Right ventricle myocardium superior (tissue), 1 donor: ENCODE data around the gene MYO15A. TPM values are rescaled to one million over a fixed set of nuclear protein-coding genes. Genes with fewer than 3 reads are reported as not detected.
"Not testable (repeated sequence)": the region's sequence is repeated elsewhere in the genome, so short reads cannot be mapped to it uniquely, and the experiment has no call there.

Experiments
- ATAC-seq: fragments of 200-7000 bp; cut with Tn5 transposase; one replicate; pipeline ENCODE4 v1.9.1; 2020; ENCODE audit warnings: mild to moderate bottlenecking; ENCODE audit not compliant: poor library complexity
- DNase-seq: peaks from one replicate; pipeline ENCODE4 v3.0.0-alpha.2; 2020
- intact Hi-C: fragments of 100-400 bp; cut with DNase I; formaldehyde crosslinking; loops from one replicate; pipeline ENCODE4 v1.11.2; 2022
- total RNA-seq: library from RNA; stranded (reverse); fragmentation: NEBNext Ultra II Directional; extraction: Animal tissue kit (Norgen Biotek cat#: 25700); gene quantifications from one replicate; pipeline ENCODE4 v1.2.1, GENCODE V29; 2021
- donor health status: DM: no; HTN: yes; CAD: no; lungs with severe emphysema.

Gene MYO15A
- total RNA-seq, 1 donor from 2014 or later: 0.11 TPM

GRCh38 chr17:18194804-18195203, 86.2 kb downstream of the MYO15A start:
- no peak for ATAC-seq
- intact Hi-C loops: loop anchor here (10.0 kb wide), 1 partner anchor 50 kb away; no protein-coding TSS in a partner anchor

GRCh38 chr17:18195246-18195645, 86.7 kb downstream of the MYO15A start:
- no peak for DNase-seq
- intact Hi-C loops: loop anchor here (10.0 kb wide), 1 partner anchor 50 kb away; no protein-coding TSS in a partner anchor
- ATAC-seq: no peak

More at GRCh38 chr17:18194804-18195203, 86.2 kb downstream of the MYO15A start:
- no peak for DNase-seq

- ATAC-seq (no peak), DNase-seq (no peak)
- intact Hi-C loops: loop anchor here (10.0 kb wide), 1 partner anchor 53 kb away; no protein-coding TSS in a partner anchor
Measured at GRCh38 chr17:18197535-18198194, 89.1 kb downstream of the MYO15A start.

GRCh38 chr17:18198530-18198929, 90.0 kb downstream of the MYO15A start:
- ATAC-seq (peak; percentile 36), DNase-seq (peak; percentile 48)

GRCh38 chr17:18201108-18201507, 92.6 kb downstream of the MYO15A start:
- intact Hi-C loops: no loop called here
- DNase-seq: no peak
- peak; percentile 47 for ATAC-seq

More at GRCh38 chr17:18198530-18198929, 90.0 kb downstream of the MYO15A start:
- intact Hi-C loops: loop anchor here (10.0 kb wide), 1 partner anchor 54 kb away; no protein-coding TSS in a partner anchor

GRCh38 chr17:18203308-18203707, 94.8 kb downstream of the MYO15A start:
- no peak for ATAC-seq
- intact Hi-C loops: no loop called here

DNA sequence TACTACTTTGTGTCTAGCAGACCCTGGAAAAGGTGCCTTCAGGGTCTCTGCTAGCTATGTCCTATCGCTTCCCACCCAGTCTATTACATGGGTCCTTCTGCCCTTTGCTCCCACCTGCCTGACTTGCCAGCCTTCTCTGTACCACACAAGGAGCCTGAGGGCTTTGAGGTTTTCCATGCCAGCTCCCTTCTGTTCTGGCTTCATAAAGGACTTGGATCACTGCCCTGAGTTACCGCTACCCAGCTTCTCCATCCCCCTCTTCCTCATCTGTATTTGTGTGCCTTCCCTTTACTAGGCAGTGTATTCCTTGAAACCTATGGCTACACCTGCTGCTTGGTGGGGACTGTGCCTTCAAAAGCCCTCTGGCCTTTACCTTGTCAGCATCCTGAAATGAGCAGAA, 97.3 kb downstream of the MYO15A start:
- DNase-seq (no peak), ATAC-seq (peak; percentile 15)
- intact Hi-C loops: no loop called here

More at GRCh38 chr17:18203308-18203707, 94.8 kb downstream of the MYO15A start:
- no peak for DNase-seq

- DNase-seq (no peak), ATAC-seq (no peak)
- intact Hi-C loops: no loop called here
Measured at GRCh38 chr17:18206962-18207361, 98.4 kb downstream of the MYO15A start.

- ATAC-seq (no peak), DNase-seq (no peak)
- intact Hi-C loops: no loop called here
Measured at GRCh38 chr17:18208092-18208491, 99.5 kb downstream of the MYO15A start.

DNA sequence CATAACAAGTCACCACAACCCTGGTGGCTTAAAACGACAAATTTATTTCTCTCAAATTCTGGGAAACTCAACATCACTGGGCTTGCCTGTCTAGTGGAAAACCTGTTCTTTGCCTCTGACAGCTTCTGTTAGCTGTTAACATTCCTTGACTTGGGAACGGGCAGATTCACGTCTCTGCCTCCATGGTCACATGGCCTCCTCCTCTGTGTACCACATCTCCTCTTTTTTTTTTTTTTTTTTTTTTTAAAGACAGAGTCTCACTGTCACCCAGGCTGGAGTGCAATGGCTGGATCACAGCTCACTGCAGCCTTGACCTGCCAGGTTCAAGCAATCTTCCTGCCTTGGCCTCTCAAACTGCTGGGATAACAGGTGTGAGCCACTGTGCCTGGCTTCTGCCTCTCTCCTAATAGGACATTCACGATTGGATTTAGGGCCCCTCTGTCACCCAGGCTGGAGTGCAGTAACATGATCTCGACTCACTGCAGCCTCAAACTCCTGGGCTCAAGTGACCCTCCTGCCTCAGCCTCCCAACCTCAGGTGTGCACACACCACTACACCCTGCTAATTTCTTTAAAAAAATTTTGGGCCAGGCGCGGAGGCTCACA, 105.2 kb downstream of the MYO15A start:
- intact Hi-C loops: no loop called here
- DNase-seq (no peak), ATAC-seq (no peak)

GRCh38 chr17:18216906-18217305, 108.3 kb downstream of the MYO15A start:
- DNase-seq, ATAC-seq: not testable (repeated sequence)
- intact Hi-C loops: loop anchor here (5.0 kb wide), 1 partner anchor 75 kb away; no protein-coding TSS in a partner anchor

GRCh38 chr17:18217412-18218015, 109.0 kb downstream of the MYO15A start:
- ATAC-seq: peak; percentile 92
- intact Hi-C loops: loop anchor here (5.0 kb wide), 1 partner anchor 75 kb away; no protein-coding TSS in a partner anchor
- peak; percentile 87 for DNase-seq

GRCh38 chr17:18218756-18219415, 110.3 kb downstream of the MYO15A start:
- intact Hi-C loops: loop anchor here (5.0 kb wide), 1 partner anchor 77 kb away; no protein-coding TSS in a partner anchor
- ATAC-seq (peak; percentile 60), DNase-seq (peak; percentile 69)

GRCh38 chr17:18224053-18224386, 115.5 kb downstream of the MYO15A start:
- ATAC-seq (no peak), DNase-seq (no peak)
- intact Hi-C loops: no loop called here

DNA sequence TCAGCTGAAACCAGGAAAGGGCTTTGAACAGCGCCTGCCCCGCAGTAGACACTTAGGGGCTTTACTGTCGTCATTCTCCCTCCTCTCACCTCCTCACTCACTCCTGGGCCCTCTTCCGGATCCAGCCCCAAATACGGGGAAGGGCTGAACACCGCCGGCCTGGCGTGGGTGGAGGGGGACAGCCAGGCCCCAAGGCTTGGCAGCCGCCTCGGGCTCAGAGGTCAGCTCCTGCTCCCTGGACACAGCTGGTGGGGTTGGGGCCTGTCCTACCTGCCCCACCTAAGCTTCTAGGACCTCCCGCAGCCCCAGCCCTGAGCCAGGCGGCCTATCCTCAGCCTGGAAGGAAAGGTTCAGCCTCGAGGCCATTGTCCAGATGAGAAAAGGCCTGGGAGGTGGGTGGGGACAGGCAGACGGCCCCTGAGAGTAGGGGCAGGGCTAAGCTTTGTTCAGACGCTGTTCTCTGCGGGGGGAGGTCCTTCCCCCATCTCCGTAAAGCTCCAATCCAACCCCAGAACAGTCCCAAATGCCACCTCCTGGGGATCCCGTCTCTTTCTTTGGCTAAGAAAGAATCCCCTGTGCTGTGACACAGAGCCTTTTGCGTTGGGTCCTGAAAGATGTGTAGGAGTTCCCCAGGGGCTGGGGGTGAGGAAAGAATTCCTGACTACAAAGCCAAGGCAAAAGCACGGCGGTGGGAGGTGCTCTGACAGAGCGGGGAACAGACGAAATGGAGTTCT, 116.0 kb downstream of the MYO15A start:
- ATAC-seq (peak; percentile 54), DNase-seq (peak; percentile 54)
- intact Hi-C loops: no loop called here

- peak; percentile 98 for ATAC-seq
- peak; percentile 99 for DNase-seq
- intact Hi-C loops: no loop called here
Measured at GRCh38 chr17:18225121-18225641, 116.6 kb downstream of the MYO15A start, which contains the start of gene LLGL1. Gene LLGL1 (plus strand): TSS chr17:18225635. CDS start chr17:18225683, 48 bp downstream.

- no peak for ATAC-seq
- no peak for DNase-seq
- intact Hi-C loops: no loop called here
Measured at GRCh38 chr17:18225642-18226283, 117.2 kb downstream of the MYO15A start.
